Hypothalamus (tissue), 51 donors: ENCODE measurements around the gene MRPL43.

Experiments used
- DNase-seq, 51 donors: peaks; one replicate each; lab custom pipeline; 2025; lab: John Stamatoyannopoulos, UW

MRPL43 gene

GRCh38 chr10:101005869-101006567 is 18.7 kb upstream of the MRPL43 start:
- DNase-seq = no peak

GRCh38 chr10:101005361-101005760 is 18.1 kb upstream of the MRPL43 start:
- no peak for DNase-seq

- DNase-seq = no peak
These were observed 16.4 kb upstream of the MRPL43 start for GRCh38 chr10:101003639-101004206.

- no peak for DNase-seq
These were observed 15.2 kb upstream of the MRPL43 start for GRCh38 chr10:101002456-101002855.

GRCh38 chr10:101001659-101002035 is 14.3 kb upstream of the MRPL43 start:
- DNase-seq = peak in 1 of 51 donors; percentile 28

GRCh38 chr10:101000915-101001658 is 13.8 kb upstream of the MRPL43 start:
- peak in 43 of 51 donors; percentile 10 to 87 (median 63) for DNase-seq

- DNase-seq = peak in 20 of 51 donors; percentile 26 to 70 (median 49)
These were observed 13.0 kb upstream of the MRPL43 start for GRCh38 chr10:101000127-101000914.

GRCh38 chr10:100999742-101000126 is 12.4 kb upstream of the MRPL43 start, which contains the start of gene LZTS2:
TSS of gene LZTS2 (plus strand) at chr10:100999808. CDS start at chr10:101002539, 2,731 bp downstream.
- peak in 7 of 51 donors; percentile 40 to 74 (median 58) for DNase-seq

GRCh38 chr10:100998991-100999741 is 11.9 kb upstream of the MRPL43 start:
- peak; percentile 37 to 94 (median 79) for DNase-seq

- DNase-seq = peak; percentile 41 to 94 (median 87)
These were observed 11.1 kb upstream of the MRPL43 start for GRCh38 chr10:100998183-100998990.

- DNase-seq = peak in 42 of 51 donors; percentile 13 to 91 (median 67)
These were observed 10.3 kb upstream of the MRPL43 start for GRCh38 chr10:100997360-100998182.

GRCh38 chr10:100996678-100997359 is 9.5 kb upstream of the MRPL43 start:
- DNase-seq = peak in 6 of 51 donors; percentile 12 to 45 (median 40)

GRCh38 chr10:100995181-100995580 is 7.9 kb upstream of the MRPL43 start:
- DNase-seq = no peak

- DNase-seq = peak in 24 of 51 donors; percentile 13 to 76 (median 42)
These were observed 6.8 kb upstream of the MRPL43 start for GRCh38 chr10:100993986-100994708.

- no peak for DNase-seq
These were observed 1.8 kb upstream of the MRPL43 start for GRCh38 chr10:100989088-100989487.

- no peak for DNase-seq
These were observed 869 bp upstream of the MRPL43 start for GRCh38 chr10:100988166-100988565.

- DNase-seq = no peak
These were observed 370 bp upstream of the MRPL43 start for GRCh38 chr10:100987685-100988049.
